Inflammatory macrophage treated with lipopolysaccharide for 1 hour (primary cell): Measurements from ENCODE around the gene CDKL2.
"Not testable (repeated sequence)": the region's sequence is repeated elsewhere in the genome, so short reads cannot be mapped to it uniquely, and the experiment has no call there.

ENCODE experiments used
- DNase-seq, 2 donors: peaks; one replicate each; pipeline ENCODE4 v3.0.0-alpha.2; 2020 to 2022

The CDKL2 gene

DNA sequence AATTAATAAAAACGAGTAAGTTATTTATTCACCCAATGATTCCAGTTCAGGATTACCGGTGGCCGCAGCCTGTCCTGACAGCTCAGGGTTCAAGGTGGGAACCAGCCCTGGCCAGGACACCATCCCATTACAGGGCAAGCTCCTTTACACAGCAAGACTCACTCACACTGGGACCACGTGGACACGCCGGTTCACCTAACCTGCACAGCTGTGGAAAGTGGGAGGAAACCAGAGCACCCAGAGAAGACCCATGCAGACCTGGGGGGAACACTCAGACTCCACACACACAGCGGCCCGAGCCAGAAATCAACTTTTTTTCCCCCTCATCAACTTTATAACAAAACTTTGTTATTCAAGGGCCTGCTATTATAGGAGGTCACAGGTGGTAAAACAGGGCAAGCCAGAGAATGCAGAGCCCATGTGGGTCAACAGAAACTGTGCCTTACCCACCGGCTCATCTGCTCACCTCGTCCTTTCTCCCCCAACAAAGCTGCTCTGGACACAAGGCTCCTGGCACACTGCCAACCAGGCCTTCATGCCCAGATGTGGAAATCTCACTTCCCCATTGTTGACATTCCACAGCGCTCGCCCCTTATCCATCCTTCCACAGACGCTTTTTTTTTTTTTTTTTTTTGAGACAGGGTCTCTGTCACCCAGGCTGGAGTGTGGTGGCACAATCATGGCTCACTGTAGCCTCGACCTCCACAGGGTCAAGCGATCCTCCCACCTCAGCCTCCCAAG lies 82.5 kb downstream of the CDKL2 start:
- DNase-seq: peak; percentile 10 to 41

DNA sequence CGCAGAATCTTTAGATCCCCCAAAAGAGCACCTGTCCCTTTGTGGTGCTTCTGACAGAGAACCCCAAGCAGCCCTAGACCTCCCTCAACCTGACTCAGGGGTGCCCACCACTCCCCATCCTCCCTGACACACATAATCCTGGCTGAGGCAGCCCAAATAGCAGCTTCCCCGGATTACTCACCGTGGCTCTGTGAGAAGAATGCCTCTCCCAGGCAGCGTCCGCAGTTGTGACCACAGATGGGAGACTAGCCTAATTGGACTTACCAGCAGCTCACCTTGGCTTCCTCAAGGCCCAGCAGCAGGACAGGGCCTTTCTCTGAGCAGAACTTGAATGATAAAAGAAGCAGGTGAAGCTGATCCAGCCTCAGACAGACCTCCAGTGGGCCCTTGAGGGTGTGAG lies 84.8 kb downstream of the CDKL2 start:
- DNase-seq: no peak

DNA sequence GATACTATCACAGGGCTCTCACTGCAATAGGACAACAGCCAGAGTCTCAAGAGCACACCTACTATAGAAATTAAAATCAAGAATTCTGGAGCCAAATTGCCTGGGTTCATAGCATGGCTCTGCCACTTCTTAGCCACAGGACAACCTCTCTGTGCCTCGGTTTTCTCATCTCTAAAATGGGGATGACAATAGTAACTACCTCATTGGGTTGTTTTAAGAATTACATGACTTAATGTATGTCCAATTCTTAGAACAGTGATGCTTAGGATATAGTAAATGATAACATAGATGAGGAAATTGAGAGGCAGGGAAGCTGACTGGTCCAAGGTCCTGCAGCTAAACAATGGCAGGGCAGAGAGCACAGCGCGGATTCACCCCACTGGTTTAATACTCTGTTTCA lies 85.5 kb downstream of the CDKL2 start:
- no peak for DNase-seq

DNA sequence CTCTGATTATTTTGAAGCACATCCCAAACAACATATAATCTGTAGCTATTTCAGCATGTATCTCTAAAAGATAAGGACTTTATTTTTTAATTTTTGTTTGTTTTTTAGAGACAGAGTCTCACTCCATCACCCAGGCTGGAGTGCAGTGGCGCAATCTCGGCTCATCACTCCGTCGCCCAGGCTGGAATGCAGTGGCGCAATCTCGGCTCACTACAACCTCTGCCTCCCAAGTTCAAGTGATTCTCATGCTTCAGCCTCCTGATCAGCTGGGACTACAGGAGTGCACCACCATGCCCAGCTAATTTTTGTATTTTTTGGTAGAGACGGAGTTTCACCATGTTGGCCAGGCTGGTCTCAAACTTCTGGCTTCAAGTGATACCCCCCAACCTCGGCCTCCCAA lies 86.1 kb downstream of the CDKL2 start:
- not testable (repeated sequence) for DNase-seq

DNA sequence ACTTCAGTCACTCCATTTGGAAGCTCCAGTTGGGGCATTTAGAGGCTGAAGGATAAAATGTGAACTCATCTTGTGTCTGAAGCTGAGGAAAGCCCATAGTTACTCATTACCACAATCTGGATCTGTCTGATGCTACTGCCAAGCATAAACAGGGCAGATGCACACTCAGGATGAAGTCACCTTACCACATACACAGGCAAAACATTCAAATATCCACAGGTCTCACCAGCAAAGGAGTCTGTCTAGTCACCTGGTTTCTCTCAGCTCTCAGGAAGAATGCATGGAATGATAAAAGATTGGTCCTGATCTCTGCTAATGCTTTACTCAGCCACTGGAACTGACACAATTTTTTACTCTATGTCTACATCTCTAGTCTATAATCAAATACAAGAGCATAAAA lies 87.5 kb downstream of the CDKL2 start:
- DNase-seq: no peak

DNA sequence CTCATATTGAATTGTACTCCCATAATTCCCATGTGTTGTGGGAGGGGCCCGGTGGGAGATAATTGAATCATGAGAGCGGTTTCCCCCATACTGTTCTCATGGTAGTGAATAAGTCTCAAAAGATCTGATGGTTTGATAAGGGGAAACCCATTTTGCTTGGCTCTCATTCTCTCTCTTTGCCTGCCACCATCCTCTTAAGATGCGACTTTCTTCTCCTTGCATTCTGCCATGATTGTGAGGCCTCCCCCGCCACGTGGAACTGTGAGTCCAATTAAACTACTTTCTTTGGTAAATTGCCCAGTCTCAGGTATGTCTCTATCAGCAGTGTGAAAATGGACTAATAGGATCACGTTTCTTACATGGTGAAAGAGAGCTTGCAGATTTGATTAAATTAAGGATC lies 93.0 kb downstream of the CDKL2 start:
- DNase-seq: not testable (repeated sequence)

DNA sequence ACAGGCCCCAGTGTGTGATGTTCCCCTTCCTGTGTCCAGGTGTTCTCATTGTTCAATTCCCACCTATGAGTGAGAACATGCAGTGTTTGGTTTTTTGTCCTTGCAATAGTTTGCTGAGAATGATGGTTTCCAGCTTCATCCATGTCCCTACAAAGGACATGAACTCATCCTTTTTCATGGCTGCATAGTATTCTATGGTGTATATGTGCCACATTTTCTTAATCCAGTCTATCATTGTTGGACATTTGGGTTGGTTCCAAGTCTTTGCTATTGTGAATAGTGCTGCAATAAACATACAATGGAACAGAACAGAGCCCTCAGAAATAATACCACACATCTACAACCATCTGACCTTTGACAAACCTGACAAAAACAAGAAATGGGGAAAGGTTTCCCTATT lies 96.4 kb downstream of the CDKL2 start:
- DNase-seq: not testable (repeated sequence)

DNA sequence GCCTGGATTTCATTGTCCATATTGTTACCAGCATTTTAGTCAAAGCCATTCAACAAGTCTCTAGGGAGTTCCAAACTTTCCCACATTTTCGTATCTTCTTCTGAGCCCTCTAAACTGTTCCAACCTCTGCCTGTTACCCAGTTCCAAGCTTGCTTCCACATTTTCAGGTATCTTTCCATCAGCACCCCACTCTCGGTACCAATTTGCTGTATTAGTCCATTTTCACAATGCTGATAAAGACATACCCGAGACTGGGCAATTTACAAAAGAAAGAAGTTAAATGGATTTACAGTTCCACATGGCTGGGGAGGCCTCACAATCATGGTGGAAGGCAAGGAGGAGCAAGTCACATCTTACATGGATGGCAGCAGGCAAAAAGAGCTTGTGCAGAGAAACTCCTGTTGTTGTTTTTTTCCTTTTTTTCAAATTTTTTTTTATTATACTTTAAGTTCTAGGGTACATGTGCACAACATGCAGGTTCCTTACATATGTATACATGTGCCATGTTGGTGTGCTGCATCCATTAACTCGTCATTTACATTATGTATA lies 96.9 kb downstream of the CDKL2 start:
- not testable (repeated sequence) for DNase-seq

DNA sequence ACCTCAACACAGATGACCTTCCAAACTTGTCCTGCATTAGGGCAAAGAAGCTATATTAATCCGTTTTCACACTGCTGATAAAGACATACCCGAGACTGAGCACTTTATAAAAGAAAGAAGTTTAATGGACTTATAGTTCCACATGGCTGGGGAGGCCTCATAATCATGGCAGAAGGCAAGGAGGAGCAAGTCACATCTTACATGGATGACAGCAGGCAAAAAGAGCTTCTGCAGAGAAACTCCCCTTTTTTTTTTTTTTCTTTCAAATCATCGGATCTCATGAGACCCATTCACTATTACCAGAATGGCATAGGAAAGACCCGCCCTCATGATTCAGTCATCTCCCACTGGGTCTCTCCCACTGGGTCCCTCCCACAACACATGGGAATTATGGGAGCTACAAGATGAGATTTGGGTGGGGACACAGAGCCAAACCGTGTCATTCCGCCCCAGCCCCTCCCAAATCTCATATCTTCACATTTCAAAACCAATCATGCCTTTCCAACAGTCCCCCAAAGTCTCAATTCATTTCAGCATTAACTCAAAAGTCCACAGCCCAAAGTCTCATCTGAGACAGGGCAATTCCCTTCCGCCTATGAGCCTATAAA lies 98.7 kb downstream of the CDKL2 start:
- DNase-seq: not testable (repeated sequence)

DNA sequence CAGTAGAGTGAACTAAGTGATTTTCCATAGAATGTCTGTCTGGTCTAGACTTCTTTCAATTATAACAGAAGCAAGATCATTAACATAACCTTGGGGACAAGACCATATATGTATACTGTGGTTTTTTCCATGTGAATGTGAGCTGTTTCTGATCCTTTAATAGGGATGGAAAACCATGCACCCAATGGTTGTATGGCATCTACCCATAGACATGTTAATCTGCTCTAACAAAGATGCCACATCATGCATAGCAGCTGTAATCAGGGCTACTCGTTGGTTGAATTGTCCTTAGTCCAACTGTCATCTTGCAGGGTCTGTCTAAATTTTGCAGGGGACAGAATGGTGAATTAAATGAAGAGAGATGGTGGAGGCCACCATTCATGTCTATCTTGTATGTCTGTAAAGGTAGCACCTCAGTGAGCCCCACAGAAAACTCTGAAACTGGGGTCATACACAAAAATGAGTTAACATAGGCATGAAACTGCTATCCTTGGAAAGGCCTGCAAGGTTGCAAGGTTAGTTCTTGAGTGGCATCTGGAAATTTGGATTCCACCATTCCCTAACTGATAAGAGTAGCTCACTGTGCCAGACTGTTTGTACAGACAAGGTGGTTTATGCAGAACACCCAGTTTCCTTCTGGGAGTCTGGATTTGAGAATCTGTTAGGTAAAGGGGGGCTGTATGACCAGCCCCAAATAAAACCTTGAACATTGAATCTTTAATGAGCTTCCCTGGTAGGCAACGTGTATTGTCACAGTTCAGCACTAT lies 99.6 kb downstream of the CDKL2 start:
- DNase-seq: no peak
